Ascending aorta (tissue), 2 donors: ENCODE data around the gene SCN3A. TPM values are rescaled to one million over a fixed set of nuclear protein-coding genes. Genes with fewer than 3 reads are reported as not detected.
A peak's percentile ranks its signal among the peaks of the same experiment; 100 is the strongest.

Source experiments
- DNase-seq, 2 donors: peaks; one replicate each; pipeline ENCODE4 v3.0.0-alpha.2; 2019; ENCODE audit warnings: low spot score in 2 of 2
- H3K27ac ChIP-seq, 2 donors: fragments of 200-600 bp; sonication (generic); one replicate each; pipeline ENCODE4 v1.5.1; 2016 to 2017; ENCODE audit warnings: mild to moderate bottlenecking in 1 of 2
- H3K27me3 ChIP-seq: fragments of 200-600 bp; sonication (generic); one replicate; pipeline ENCODE4 v1.5.1; 2017
- H3K36me3 ChIP-seq, 2 donors: fragments of 200-600 bp; sonication (generic); one replicate each; pipeline ENCODE4 v1.5.1; 2016
- H3K4me1 ChIP-seq, 2 donors: fragments of 200-600 bp; sonication (generic); one replicate each; pipeline ENCODE4 v1.5.1; 2016 to 2017; ENCODE audit warnings: mild to moderate bottlenecking in 1 of 2
- H3K4me3 ChIP-seq, 2 donors: fragments of 200-600 bp; sonication (generic); one replicate each; pipeline ENCODE4 v1.5.1; 2016 to 2017; ENCODE audit warnings: mild to moderate bottlenecking in 1 of 2
- H3K9me3 ChIP-seq, 2 donors: fragments of 200-600 bp; sonication (generic); one replicate each; pipeline ENCODE4 v1.5.1; 2016
- CTCF ChIP-seq, 3 experiments: fragments of 200-600 bp in 2 of 3; fragments of 450-650 bp in 1 of 3; sonication (generic) in 2 of 3; IDR thresholded peaks; one replicate each; pipeline ENCODE4 v1.5.1; 2016 to 2019; ENCODE audit warnings: antibody characterized with exemption in 3 of 3, mild to moderate bottlenecking in 1 of 3, moderate library complexity in 1 of 3
- intact Hi-C: fragments of 100-400 bp; cut with DNase I; formaldehyde crosslinking; loops from one replicate; pipeline ENCODE4 v1.15.1; 2023
- total RNA-seq: library from RNA; depleted of rRNA; stranded (reverse); fragments of >200 nt; gene quantifications from one replicate; pipeline ENCODE4 v1.1.0, GENCODE V29; 2016

Gene SCN3A
- total RNA-seq, 1 donor from 2014 or later, result 1.4 TPM

- Histone ChIP-seq H3K9me3 (no peaks in the 10 kb centered on the region), H3K4me1 (peaks cover 0 to 3% of the 10 kb centered on the region in 2 donors), H3K36me3 (no peaks in the 10 kb centered on the region), H3K27me3 (no peaks in the 10 kb centered on the region), H3K27ac (no peak overlapping the region), H3K4me3 (no peak overlapping the region)
- intact Hi-C loops, result loop anchor here (5.0 to 10.0 kb wide), 2 partner anchors 210 to 467 kb away; no protein-coding TSS in a partner anchor
- no peak for TF ChIP-seq CTCF (IDR thresholded peaks at IDR 0.05)
- DNase-seq, result no peak
These were observed 1.6 kb downstream of the SCN3A start for GRCh38 chr2:165202239-165202638.

GRCh38 chr2:165198181-165198580 lies 5.7 kb downstream of the SCN3A start:
- Histone ChIP-seq H3K27me3 (no peaks in the 10 kb centered on the region), H3K4me1 (peaks cover 0 to 3% of the 10 kb centered on the region in 2 donors), H3K36me3 (no peaks in the 10 kb centered on the region), H3K4me3 (no peak overlapping the region), H3K27ac (peak overlapping the region; percentile 24 to 57), H3K9me3 (no peaks in the 10 kb centered on the region)
- DNase-seq, result no peak
- intact Hi-C loops, result no loop called here
- no peak for TF ChIP-seq CTCF (IDR thresholded peaks at IDR 0.05)

- no peak overlapping the region for H3K4me3 ChIP-seq
- intact Hi-C loops, result no loop called here
- no peaks in the 10 kb centered on the region for H3K36me3 ChIP-seq
- no peaks in the 10 kb centered on the region for H3K9me3 ChIP-seq
- H3K27ac ChIP-seq, result no peak overlapping the region
- H3K27me3 ChIP-seq, result no peaks in the 10 kb centered on the region
- no peak for DNase-seq
- peaks cover 0 to 3% of the 10 kb centered on the region in 2 donors for H3K4me1 ChIP-seq
- TF ChIP-seq CTCF (IDR thresholded peaks at IDR 0.05), result no peak
These were observed 6.5 kb downstream of the SCN3A start for GRCh38 chr2:165197346-165197745.

- Histone ChIP-seq H3K4me3 (no peak overlapping the region), H3K36me3 (no peaks in the 10 kb centered on the region), H3K27ac (no peak overlapping the region), H3K9me3 (no peaks in the 10 kb centered on the region), H3K27me3 (no peaks in the 10 kb centered on the region), H3K4me1 (peaks cover 0 to 3% of the 10 kb centered on the region in 2 donors)
- TF ChIP-seq CTCF (IDR thresholded peaks at IDR 0.05), result no peak
- DNase-seq, result no peak
- intact Hi-C loops, result no loop called here
These were observed 7.4 kb downstream of the SCN3A start for GRCh38 chr2:165196411-165196810.

GRCh38 chr2:165193178-165193777 lies 10.6 kb downstream of the SCN3A start:
- Histone ChIP-seq H3K27ac (no peak overlapping the region), H3K4me1 (peaks cover 0 to 3% of the 10 kb centered on the region in 2 donors), H3K4me3 (no peak overlapping the region), H3K36me3 (no peaks in the 10 kb centered on the region), H3K9me3 (no peaks in the 10 kb centered on the region), H3K27me3 (no peaks in the 10 kb centered on the region)
- no peak for DNase-seq
- no peak for TF ChIP-seq CTCF (IDR thresholded peaks at IDR 0.05)
- intact Hi-C loops, result no loop called here

- intact Hi-C loops, result no loop called here
- H3K36me3 ChIP-seq, result no peaks in the 10 kb centered on the region
- no peaks in the 10 kb centered on the region for H3K27me3 ChIP-seq
- TF ChIP-seq CTCF (IDR thresholded peaks at IDR 0.05), result no peak
- no peaks in the 10 kb centered on the region for H3K4me1 ChIP-seq
- H3K9me3 ChIP-seq, result no peaks in the 10 kb centered on the region
- H3K4me3 ChIP-seq, result no peak overlapping the region
- no peak for DNase-seq
- H3K27ac ChIP-seq, result no peak overlapping the region
These were observed 11.1 kb downstream of the SCN3A start for GRCh38 chr2:165192729-165193128.
